ENCODE data around the gene THSD4.

Gene THSD4

DNA sequence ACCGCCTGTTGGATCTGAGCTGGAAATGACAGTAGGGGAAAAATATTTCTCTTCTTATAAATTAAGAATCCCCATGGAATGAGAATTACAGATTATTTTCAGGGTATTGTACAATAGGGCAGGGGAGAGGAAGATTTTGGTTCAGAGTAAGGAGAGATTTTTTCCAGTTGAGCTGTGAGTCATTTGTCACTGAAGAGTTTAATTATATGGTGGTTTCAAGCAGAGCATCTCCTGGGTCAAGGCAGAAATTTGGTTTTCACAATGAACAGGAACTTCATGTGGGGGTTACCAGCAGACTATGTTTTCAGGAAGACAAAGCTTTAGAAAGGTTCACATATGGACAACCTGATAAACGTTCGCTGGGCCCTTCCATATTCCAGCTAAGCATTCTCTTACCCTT lies 512.3 kb downstream of the THSD4 start:
- Histone ChIP-seq H3K9me3 (ENCODE audit: insufficient read depth, low read length) (no peaks in the 10 kb centered on the region), H3K4me1 (ENCODE audit: insufficient read depth, insufficient read length) (no peaks in the 10 kb centered on the region), H3K4me3 (ENCODE audit: insufficient read length, low read depth) (no peak overlapping the region), H3K36me3 (ENCODE audit: insufficient read depth, insufficient read length, low read length) (no peaks in the 10 kb centered on the region), H3K27me3 (ENCODE audit: insufficient read depth, insufficient read length) (no peaks in the 10 kb centered on the region), H3K9ac (ENCODE audit: insufficient read length, low read depth) (no peak overlapping the region)
- TF ChIP-seq ZNF274 (IDR thresholded peaks at IDR 0.05; ENCODE audit: low read depth, low read length) (no peak), SUZ12 (IDR thresholded peaks at IDR 0.05; ENCODE audit: extremely low read depth, insufficient read depth, insufficient read length) (no peak), YY1 (IDR thresholded peaks at IDR 0.05; ENCODE audit: insufficient read depth, insufficient read length) (no peak)
- no peak for DNase-seq (ENCODE audit: low read depth, low spot score)

DNA sequence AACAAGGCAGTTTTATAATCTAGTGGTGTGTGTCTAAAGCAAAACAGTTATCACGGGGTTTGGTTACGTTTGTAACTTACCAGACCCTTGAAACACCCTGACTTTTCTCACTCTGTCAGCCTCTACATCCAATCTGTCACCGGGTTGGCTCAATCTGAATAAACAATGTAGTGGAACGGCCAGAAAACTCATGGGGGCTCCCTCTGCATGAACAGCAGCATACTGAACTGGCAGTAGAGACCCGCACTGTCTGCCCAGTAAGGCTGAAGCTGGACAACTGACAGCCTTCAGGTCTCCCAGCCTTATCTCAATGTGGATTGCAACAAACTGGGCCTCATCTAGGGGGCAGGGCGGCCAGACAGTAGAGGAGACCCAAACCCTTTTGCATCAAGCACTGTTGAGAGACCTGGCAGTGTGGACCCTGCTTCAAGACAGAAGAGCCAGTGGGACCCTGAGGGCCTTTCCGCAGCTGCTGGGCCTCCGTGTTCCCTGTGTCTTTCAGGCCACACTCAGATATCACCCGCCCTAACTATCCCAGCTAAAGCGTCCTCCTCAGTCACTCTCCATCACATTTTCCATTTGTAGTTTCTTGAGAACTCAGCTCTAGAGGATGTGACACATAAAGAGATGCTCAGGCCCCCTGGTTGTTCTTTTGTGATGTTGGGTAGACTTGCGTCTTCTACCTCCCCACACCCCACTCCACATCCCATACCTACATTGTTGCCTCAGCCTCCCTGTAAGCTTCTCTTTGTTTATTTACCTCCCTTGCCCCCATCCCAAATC lies 513.9 kb downstream of the THSD4 start:
- H3K9ac ChIP-seq (ENCODE audit: insufficient read length, low read depth), result no peak overlapping the region
- TF ChIP-seq ZNF274 (IDR thresholded peaks at IDR 0.05; ENCODE audit: low read depth, low read length) (no peak), YY1 (IDR thresholded peaks at IDR 0.05; ENCODE audit: insufficient read depth, insufficient read length) (no peak), SUZ12 (IDR thresholded peaks at IDR 0.05; ENCODE audit: extremely low read depth, insufficient read depth, insufficient read length) (no peak)
- no peaks in the 10 kb centered on the region for H3K36me3 ChIP-seq (ENCODE audit: insufficient read depth, insufficient read length, low read length)

DNA sequence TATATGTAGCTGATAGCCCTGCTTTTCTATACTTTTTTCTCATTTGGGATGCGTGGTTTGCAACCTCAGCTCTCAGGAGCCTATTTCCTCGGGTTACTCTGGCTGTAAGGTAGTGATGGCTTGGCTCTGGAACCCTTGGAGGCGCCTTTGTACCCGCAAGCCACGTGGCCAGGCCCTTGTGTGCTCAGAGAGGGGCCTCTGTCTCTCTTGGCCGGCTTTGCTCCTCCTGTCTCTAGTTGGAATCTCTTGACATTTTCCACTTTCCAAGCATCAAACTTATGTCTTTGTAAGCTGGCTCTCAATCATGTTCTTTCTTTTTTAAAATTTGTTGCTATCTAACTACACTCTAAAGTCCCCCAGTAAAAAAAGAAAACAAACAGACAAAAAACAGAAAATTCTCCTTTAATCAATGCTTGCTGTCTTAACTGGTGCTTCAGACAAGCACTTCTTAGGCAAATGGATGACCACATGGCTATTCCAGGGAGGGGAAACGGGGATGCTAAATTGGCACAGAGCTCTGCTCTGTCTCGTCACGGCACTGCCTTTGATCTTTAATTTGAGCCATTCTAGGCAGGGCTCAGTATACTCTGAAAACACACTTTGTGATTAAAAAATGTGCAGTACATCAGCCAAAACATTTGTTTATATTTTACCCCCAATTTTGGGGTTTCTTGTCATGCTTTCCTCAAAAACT lies 514.7 kb downstream of the THSD4 start:
- DNase-seq (ENCODE audit: low read depth, low spot score), result no peak
- no peak for TF ChIP-seq YY1 (IDR thresholded peaks at IDR 0.05; ENCODE audit: insufficient read depth, insufficient read length)
- no peak for TF ChIP-seq SUZ12 (IDR thresholded peaks at IDR 0.05; ENCODE audit: extremely low read depth, insufficient read depth, insufficient read length)
- TF ChIP-seq ZNF274 (IDR thresholded peaks at IDR 0.05; ENCODE audit: low read depth, low read length), result no peak
- Histone ChIP-seq H3K27me3 (ENCODE audit: insufficient read depth, insufficient read length) (no peaks in the 10 kb centered on the region), H3K9ac (ENCODE audit: insufficient read length, low read depth) (no peak overlapping the region), H3K9me3 (ENCODE audit: insufficient read depth, low read length) (no peaks in the 10 kb centered on the region), H3K4me3 (ENCODE audit: insufficient read length, low read depth) (no peak overlapping the region), H3K4me1 (ENCODE audit: insufficient read depth, insufficient read length) (peaks cover 2% of the 10 kb centered on the region), H3K36me3 (ENCODE audit: insufficient read depth, insufficient read length, low read length) (no peaks in the 10 kb centered on the region)

More for the DNA sequence above, 513.9 kb downstream of the THSD4 start:
- H3K4me1 ChIP-seq (ENCODE audit: insufficient read depth, insufficient read length), result no peaks in the 10 kb centered on the region
- no peak overlapping the region for H3K4me3 ChIP-seq (ENCODE audit: insufficient read length, low read depth)
- no peaks in the 10 kb centered on the region for H3K27me3 ChIP-seq (ENCODE audit: insufficient read depth, insufficient read length)
- H3K9me3 ChIP-seq (ENCODE audit: insufficient read depth, low read length), result no peaks in the 10 kb centered on the region
- DNase-seq (ENCODE audit: low read depth, low spot score), result no peak

DNA sequence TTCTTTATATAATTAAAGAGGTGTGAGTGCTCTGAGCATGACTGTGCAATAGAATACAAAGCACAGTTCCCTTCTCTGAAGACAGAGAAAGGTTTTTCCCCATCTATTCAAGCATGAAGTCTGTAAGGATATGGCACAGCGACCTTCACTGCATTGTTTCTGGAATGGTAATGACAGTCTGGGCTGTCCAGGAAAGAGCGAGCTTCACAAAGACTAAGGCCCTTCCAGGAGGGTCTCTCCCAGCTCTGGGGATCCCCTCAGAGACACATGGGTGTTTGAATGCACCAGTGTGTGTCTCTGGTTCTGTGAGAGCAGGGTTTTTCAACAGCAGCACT lies 515.2 kb downstream of the THSD4 start:
- no peak for DNase-seq (ENCODE audit: low read depth, low spot score)
- Histone ChIP-seq H3K27me3 (ENCODE audit: insufficient read depth, insufficient read length) (no peaks in the 10 kb centered on the region), H3K4me3 (ENCODE audit: insufficient read length, low read depth) (no peak overlapping the region), H3K9me3 (ENCODE audit: insufficient read depth, low read length) (no peaks in the 10 kb centered on the region), H3K9ac (ENCODE audit: insufficient read length, low read depth) (no peak overlapping the region), H3K4me1 (ENCODE audit: insufficient read depth, insufficient read length) (peaks cover 2% of the 10 kb centered on the region), H3K36me3 (ENCODE audit: insufficient read depth, insufficient read length, low read length) (no peaks in the 10 kb centered on the region)
- TF ChIP-seq YY1 (IDR thresholded peaks at IDR 0.05; ENCODE audit: insufficient read depth, insufficient read length) (no peak), ZNF274 (IDR thresholded peaks at IDR 0.05; ENCODE audit: low read depth, low read length) (no peak), SUZ12 (IDR thresholded peaks at IDR 0.05; ENCODE audit: extremely low read depth, insufficient read depth, insufficient read length) (no peak)

DNA sequence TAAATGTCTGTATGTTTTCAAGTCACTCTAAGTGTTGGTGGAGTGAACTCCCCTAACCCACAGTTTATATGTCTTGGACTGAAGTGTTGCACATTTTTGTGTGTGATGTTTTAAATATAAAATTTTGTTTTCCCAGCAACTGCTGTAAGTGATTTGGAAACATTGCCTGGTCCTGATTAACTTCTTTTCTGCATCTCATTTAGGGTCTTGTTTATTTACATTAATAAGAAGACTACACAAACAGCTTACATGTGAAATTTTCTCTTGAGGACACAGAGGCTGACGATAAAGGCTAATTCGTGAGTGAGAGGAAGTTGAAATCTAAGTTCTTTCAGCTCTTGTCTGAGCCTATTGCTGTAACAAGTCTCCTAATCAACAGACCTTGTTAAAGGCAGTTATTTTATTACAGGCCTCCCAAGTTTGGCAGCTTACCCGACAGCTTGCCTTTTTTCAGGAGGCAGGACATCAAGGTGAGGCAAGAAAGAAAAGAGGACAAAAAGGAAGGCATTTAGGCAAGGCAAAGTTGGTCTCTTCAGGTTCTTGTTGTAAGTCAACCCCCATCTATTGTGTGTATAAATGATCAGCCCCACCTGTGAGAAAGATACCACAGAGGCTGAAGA lies 517.4 kb downstream of the THSD4 start:
- Histone ChIP-seq H3K27me3 (ENCODE audit: insufficient read depth, insufficient read length) (no peaks in the 10 kb centered on the region), H3K4me1 (ENCODE audit: insufficient read depth, insufficient read length) (peaks cover 2% of the 10 kb centered on the region), H3K9ac (ENCODE audit: insufficient read length, low read depth) (no peak overlapping the region), H3K9me3 (ENCODE audit: insufficient read depth, low read length) (no peaks in the 10 kb centered on the region), H3K36me3 (ENCODE audit: insufficient read depth, insufficient read length, low read length) (no peaks in the 10 kb centered on the region), H3K4me3 (ENCODE audit: insufficient read length, low read depth) (no peak overlapping the region)
- no peak for DNase-seq (ENCODE audit: low read depth, low spot score)
- no peak for TF ChIP-seq ZNF274 (IDR thresholded peaks at IDR 0.05; ENCODE audit: low read depth, low read length)
- no peak for TF ChIP-seq YY1 (IDR thresholded peaks at IDR 0.05; ENCODE audit: insufficient read depth, insufficient read length)
- no peak for TF ChIP-seq SUZ12 (IDR thresholded peaks at IDR 0.05; ENCODE audit: extremely low read depth, insufficient read depth, insufficient read length)

DNA sequence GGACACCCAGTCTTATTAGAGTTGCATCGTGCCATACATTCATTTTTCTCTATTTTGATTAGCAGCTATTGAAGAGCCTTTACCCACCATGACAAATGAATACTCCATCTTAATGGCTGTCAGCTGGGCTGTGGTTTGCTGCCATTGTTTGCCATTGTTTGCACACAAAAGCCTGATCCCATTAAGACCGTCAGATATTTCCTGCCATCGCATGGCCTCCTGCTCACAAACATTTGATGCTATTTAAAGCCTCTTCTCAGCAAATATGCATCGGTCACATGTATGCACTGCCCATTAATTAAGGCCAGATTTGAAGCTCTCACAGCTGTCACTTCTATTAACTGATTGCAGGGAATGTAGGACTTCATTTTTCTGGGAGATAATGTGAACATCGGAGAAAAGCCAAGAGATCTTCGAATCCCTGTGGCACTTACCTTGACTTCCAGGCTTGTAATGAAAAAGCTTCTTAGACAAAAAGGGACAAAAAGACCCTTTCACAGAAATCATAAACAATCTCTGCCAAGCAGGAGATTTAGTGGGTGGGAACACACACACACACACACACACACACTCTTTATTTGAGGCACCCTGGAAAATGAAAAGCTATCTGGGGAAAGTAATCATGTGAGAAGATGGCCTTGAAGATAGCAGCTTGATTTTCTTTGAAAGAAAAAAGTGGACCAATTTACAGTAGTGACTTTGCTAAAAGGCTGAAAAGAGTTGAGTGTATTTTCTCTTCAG lies 519.7 kb downstream of the THSD4 start:
- DNase-seq (ENCODE audit: low read depth, low spot score), result peak; percentile 70
- Histone ChIP-seq H3K9ac (ENCODE audit: insufficient read length, low read depth) (no peak overlapping the region), H3K4me3 (ENCODE audit: insufficient read length, low read depth) (no peak overlapping the region), H3K36me3 (ENCODE audit: insufficient read depth, insufficient read length, low read length) (no peaks in the 10 kb centered on the region), H3K9me3 (ENCODE audit: insufficient read depth, low read length) (no peaks in the 10 kb centered on the region), H3K27me3 (ENCODE audit: insufficient read depth, insufficient read length) (no peaks in the 10 kb centered on the region), H3K4me1 (ENCODE audit: insufficient read depth, insufficient read length) (peaks cover 2% of the 10 kb centered on the region)
- TF ChIP-seq YY1 (IDR thresholded peaks at IDR 0.05; ENCODE audit: insufficient read depth, insufficient read length) (no peak), ZNF274 (IDR thresholded peaks at IDR 0.05; ENCODE audit: low read depth, low read length) (no peak), SUZ12 (IDR thresholded peaks at IDR 0.05; ENCODE audit: extremely low read depth, insufficient read depth, insufficient read length) (no peak)

Measured in NT2/D1 (cell line).